EH (cell line): ENCODE measurements around the gene BIVM.

ENCODE experiments used
- DNase-seq: peaks from one replicate; pipeline ENCODE4 v3.0.0-alpha.2; 2015; ENCODE audit warnings: low read depth

Gene BIVM

DNA sequence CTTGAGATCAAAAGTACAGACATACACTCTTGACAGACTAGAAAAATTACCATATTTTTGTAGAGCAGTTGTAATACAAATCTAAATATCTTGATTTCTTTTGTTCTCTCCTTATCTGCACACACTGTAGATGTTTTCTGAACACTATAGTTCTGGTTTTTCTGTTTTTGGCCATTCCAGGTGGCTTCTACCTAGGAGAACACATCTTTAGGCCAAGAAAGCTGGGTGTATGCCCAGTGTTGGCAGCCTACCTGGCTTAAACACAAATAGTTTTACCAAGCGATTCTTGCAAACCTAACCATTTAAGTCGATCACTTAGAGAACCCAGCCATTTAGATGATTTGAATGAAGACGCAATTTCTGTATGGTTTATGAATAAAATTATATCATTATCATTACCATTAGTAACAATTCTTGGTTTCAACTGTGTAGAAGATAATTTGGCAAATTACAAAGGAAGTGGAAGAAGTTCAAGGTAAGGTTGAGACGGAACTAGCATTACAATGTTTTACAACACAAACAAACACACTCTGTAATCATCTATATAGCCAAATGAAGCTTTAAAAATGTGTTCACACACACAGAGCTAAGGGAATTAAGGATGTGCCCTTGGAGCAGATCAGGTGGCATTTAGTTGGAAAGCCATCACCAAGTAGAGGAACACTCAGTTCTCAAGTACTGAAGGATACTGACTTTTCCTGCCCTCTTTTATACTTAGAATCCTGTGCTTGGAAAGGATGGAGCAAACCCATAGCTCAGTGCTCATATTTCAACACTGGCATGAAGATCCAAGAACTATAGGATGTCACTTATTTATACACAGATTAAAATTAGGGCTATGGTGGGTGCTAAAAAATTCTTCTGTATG, 83.1 kb downstream of the BIVM start:
- DNase-seq, result no peak
